HG02870 (cell line): ENCODE results near the gene SRPK3.

Experiments used
- ATAC-seq: cut with Tn5 transposase; IDR thresholded peaks from one replicate; pipeline ENCODE4 v1.9.1; 2021; ENCODE audit warnings: mild to moderate bottlenecking, moderate library complexity; ENCODE audit not compliant: unreplicated experiment

Gene SRPK3

DNA sequence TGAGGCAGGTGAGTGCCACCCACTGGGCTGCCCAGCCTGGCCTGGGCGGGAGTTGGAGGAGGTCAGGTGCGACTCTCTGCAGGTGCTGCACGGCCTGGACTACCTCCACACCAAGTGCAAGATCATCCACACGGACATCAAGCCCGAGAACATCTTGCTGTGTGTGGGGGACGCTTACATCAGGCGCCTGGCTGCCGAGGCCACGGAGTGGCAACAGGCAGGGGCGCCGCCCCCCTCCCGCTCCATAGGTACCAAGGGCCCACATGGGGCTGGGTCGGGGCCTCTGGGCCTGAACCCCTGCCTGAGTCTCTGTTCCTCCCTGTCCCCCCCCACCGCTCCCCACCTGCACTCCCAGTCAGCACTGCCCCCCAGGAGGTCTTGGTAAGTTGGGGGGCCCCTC, 2.0 kb downstream of the SRPK3 start:
- no peak for ATAC-seq

DNA sequence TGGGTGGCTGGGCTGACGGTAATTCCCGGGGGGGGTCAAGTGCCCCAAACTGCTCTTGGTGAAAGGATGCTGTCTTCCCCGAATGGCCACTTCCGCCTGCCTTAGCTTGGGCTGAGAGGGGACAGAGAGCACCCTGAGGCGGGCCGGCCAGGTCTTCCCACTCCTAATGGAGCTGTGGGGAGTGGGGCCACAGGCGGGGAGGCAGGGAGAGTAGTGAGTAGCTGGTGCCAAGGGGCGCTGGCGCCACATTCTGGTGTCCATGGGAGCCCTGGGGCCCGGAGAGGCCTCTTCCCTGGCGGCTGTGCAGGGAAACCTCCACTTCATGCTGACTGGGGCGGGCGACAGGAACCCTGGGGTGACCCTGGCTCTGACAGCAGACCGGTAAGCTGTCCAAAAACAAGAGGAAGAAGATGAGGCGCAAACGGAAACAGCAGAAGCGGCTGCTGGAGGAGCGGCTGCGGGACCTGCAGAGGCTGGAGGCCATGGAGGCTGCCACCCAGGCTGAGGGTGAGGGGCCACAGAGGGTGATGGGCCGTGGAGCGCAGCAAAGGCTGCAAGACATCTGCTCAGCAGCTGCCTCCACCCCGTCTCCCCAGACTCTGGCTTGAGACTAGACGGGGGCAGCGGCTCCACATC, 2.7 kb downstream of the SRPK3 start:
- ATAC-seq, result no peak

DNA sequence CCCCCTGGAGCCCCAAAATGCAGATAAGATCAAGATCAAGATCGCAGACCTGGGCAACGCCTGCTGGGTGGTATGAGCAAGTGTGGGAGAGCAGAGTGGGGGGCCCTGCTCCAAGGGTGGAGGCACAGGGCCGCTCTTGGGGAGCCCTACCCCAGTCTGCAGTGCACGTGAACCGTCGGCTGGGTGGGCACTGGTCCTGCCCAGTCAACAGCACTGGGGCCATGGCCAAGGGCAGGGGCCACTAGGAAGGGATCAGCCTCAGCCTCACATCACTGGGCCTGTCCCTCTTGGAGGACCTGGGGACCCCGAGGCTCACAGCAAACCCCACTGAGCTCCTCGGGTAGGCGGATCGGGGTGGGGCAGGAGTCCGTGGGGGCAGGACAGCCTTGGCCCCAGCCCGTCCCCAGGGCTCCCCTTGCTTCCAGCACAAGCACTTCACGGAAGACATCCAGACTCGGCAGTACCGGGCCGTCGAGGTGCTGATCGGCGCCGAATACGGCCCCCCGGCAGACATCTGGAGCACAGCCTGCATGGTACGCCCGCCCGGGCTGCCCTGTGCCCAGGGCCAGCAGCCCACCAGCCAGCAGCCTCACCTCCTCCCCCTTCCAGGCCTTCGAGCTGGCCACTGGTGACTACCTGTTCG, 3.6 kb downstream of the SRPK3 start:
- no peak for ATAC-seq

- ATAC-seq, result no peak
Observed at GRCh38 chrX:153786669-153787068, 5.8 kb downstream of the SRPK3 start.

DNA sequence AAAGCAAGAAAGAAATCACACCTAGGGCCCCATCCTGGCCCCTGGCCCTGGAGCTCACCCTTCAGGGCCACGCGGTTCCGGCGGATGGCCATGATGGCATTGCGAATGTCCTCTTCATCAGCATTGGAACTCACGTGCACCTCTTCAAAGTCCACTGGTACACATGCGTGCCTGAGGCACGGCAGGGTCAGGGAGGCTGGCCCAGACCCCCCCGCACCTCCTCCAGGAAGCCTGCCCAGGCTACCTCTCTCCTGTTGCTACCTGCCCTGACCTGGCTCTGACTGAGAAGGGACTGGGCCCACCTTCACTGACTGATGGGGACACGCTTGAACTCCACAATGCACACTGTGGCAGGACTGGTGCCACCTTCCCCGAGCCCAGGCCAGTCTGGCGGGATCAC, 8.8 kb downstream of the SRPK3 start:
- ATAC-seq, result no peak

DNA sequence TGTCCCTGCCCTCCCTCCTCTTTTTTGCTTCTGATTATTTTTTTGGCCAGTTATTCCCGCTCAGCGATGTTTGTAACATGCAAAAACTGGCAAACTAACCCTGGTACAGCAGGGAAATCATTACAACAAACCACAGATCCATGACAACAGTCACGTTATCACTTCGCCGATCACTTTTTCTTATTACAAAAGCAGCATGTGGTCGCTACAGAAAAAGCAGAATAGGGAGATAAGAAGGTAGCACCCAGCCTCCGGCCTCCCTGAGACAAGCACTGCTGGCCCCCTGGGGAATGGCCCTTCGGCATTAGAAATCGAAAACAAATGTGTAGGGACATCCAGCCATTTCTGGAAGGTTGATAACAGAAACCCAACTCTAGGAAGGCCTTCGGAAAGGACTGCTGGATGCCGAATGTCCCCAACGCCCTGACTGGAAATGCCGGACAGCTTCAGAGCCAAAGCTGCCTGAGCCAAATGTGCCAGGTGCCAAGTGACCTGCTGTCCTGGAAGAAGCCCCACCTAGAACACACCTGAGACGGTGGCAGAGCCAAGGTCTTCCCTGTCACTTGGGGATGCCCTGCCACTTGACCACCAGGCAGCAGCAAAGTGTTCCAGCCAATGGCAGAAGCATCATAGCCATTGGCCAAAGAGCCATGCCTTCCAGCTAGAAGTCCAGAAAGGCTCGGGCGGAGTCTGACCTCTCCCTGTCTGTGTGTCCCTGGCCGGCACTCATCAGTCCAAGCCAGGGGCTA, 10.4 kb downstream of the SRPK3 start:
- no peak for ATAC-seq

- ATAC-seq, result no peak
Observed at GRCh38 chrX:153792368-153792767, 11.5 kb downstream of the SRPK3 start.

GRCh38 chrX:153793291-153793690, 12.4 kb downstream of the SRPK3 start:
- no peak for ATAC-seq

GRCh38 chrX:153794018-153794896, 13.4 kb downstream of the SRPK3 start, which contains the start of the genes IDH3G and SSR4:
Gene IDH3G (minus strand): TSS chrX:153794375. CDS start chrX:153794326, 49 bp downstream.
Gene SSR4 (plus strand): TSS chrX:153794668. CDS start chrX:153794688, 20 bp downstream.
- peak; percentile 89 for ATAC-seq

GRCh38 chrX:153794897-153795816, 14.3 kb downstream of the SRPK3 start:
- peak; percentile 3 for ATAC-seq

- ATAC-seq, result no peak
Observed at GRCh38 chrX:153797415-153798015, 16.7 kb downstream of the SRPK3 start.

DNA sequence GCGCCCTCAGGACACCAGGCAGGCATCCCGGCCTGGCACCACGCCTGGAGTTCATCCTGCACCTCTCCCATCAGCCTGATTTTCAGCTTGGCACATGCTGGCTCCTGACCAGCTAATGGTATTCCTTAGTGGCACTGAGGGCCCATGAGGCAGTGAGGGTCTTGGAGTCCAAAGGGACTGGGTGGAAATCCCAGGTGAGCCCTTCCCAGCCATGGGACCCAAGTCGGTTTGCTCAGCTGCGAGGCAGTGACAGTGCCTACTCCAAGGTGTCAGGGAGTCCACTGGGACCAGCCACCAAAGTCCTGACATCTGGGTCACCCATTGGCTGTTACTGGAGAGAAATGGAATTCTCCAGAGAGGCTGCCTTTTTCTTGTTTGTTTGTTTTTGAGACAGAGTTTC, 18.5 kb downstream of the SRPK3 start:
- ATAC-seq, result no peak

GRCh38 chrX:153800177-153800722, 19.4 kb downstream of the SRPK3 start:
- no peak for ATAC-seq

DNA sequence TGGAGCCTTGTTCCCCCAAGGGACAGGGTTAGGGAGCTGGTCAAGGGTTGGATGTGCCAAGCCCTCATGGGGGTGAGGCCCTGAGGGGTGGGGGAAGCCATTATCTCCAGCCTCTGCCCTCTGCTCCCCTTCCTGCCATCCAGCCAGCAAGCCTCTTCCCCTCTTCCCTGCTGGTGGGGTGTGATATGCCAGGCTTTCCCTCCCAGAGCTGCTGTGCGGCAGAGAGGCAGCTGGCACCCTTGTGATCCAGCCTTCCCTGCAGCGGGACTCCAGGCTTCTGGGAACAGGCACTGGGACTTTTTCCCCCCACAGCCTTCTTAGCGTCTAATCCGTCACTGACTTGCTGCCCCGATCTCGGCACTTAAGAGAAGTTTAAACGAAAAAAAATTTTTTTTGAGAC, 19.9 kb downstream of the SRPK3 start:
- ATAC-seq, result no peak

- ATAC-seq, result no peak
Observed at GRCh38 chrX:153801669-153802068, 20.8 kb downstream of the SRPK3 start.

DNA sequence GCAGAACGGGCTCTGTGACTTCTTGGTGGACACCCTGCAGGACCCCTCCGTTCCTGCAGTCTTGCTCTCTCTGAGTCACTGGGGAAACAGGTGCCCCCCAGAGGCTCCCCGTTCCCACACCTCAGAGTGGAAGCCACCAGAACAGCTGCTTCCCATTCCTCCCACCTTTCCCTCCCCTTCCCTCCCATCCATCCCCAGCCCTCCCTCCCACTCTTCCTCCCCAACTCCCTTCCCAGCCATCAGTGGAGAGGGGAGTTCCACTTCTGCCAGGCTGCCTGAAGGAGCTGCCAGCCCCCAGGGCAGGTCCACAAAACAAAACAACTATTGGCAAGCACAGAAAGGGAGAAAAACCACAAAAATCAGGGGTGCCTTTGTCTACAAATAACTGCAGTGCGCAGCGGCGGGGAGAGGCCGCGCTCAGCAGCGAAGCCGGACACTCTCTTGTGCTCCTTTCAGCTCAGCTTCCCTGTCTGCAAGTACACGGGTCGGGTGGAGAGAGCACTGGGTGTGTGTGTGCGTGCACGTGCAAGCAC, 21.7 kb downstream of the SRPK3 start:
- ATAC-seq, result no peak

- ATAC-seq, result no peak
Observed at GRCh38 chrX:153803211-153804099, 22.6 kb downstream of the SRPK3 start.

- ATAC-seq, result no peak
Observed at GRCh38 chrX:153804100-153804595, 23.3 kb downstream of the SRPK3 start.
